ENCODE data around the gene IMP3.

- TF ChIP-seq SUZ12 (IDR thresholded peaks at IDR 0.05; ENCODE audit: extremely low read depth, insufficient read depth, insufficient read length) (no peak), ZNF274 (IDR thresholded peaks at IDR 0.05; ENCODE audit: low read depth, low read length) (no peak)
Measured at GRCh38 chr15:75662823-75663519, 22.9 kb upstream of the IMP3 start.

All from NT2/D1 (cell line).